GM12873 (cell line): ENCODE measurements around the gene CDC16.

ENCODE experiments used
- TF ChIP-seq, protein P1 (sequence below): IDR thresholded peaks from 2 replicates; pipeline ENCODE4 v1.5.1; 2012; ENCODE audit warnings: low read depth, mild to moderate bottlenecking, moderate library complexity, low read length, control low read depth; ENCODE audit not compliant: insufficient read depth; ENCODE audit errors: missing control alignments

The CDC16 gene

DNA sequence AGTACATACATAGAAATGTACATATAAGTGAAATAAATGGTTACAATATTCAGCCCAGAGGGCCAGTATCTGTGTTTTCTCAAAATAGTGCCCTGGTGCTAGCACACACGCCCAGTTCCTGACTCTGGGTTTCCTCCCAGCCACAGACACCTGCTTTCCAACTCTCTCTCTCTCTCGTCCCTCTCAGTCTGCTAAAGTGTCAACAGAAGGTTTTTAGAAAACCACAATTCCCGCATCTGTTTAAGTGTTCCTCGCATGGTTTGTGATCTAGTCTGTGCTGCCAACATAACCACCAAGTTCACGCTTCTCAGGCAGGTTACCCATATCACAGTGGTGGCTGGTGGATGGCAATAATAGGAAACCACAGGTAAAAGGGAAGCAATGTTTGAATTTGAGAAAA is 28.9 kb downstream of the CDC16 start:
- TF ChIP-seq, protein P1, sequence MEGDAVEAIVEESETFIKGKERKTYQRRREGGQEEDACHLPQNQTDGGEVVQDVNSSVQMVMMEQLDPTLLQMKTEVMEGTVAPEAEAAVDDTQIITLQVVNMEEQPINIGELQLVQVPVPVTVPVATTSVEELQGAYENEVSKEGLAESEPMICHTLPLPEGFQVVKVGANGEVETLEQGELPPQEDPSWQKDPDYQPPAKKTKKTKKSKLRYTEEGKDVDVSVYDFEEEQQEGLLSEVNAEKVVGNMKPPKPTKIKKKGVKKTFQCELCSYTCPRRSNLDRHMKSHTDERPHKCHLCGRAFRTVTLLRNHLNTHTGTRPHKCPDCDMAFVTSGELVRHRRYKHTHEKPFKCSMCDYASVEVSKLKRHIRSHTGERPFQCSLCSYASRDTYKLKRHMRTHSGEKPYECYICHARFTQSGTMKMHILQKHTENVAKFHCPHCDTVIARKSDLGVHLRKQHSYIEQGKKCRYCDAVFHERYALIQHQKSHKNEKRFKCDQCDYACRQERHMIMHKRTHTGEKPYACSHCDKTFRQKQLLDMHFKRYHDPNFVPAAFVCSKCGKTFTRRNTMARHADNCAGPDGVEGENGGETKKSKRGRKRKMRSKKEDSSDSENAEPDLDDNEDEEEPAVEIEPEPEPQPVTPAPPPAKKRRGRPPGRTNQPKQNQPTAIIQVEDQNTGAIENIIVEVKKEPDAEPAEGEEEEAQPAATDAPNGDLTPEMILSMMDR: no peak

DNA sequence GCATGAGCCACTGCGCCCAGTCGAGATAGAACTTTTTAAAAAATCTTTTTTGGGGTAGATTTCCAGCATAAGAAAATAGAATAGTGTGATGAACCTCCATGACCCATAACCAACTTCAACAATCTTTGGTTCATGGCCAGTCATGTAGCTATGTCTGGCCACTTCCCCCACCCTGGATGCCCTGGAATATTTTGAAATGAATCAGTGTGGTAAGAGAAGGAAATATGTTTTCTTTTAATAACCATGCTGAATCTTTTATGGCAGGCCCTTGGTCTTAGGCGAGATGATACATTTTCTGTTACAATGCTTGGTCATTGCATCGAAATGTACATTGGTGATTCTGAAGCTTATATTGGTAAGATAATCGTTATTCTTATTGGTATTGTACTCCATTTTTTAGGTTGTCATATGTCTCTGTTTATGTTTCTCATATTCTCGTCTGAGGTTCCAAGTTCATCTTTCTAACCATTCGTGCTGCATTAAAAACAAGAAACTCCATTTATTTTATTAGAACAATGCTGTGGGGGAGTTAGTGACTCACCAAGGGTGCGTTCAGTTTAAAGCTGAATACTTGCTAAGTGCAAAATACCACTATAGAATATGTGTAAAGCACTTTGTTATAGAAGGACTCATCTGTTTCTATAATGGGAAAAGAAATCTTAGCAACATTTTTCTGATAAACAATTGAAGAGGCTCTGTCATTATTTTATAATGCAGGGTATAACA is 30.4 kb downstream of the CDC16 start:
- TF ChIP-seq, protein P1: no peak

GRCh38 chr13:114266241-114266640 is 31.5 kb downstream of the CDC16 start:
- TF ChIP-seq, protein P1: no peak

DNA sequence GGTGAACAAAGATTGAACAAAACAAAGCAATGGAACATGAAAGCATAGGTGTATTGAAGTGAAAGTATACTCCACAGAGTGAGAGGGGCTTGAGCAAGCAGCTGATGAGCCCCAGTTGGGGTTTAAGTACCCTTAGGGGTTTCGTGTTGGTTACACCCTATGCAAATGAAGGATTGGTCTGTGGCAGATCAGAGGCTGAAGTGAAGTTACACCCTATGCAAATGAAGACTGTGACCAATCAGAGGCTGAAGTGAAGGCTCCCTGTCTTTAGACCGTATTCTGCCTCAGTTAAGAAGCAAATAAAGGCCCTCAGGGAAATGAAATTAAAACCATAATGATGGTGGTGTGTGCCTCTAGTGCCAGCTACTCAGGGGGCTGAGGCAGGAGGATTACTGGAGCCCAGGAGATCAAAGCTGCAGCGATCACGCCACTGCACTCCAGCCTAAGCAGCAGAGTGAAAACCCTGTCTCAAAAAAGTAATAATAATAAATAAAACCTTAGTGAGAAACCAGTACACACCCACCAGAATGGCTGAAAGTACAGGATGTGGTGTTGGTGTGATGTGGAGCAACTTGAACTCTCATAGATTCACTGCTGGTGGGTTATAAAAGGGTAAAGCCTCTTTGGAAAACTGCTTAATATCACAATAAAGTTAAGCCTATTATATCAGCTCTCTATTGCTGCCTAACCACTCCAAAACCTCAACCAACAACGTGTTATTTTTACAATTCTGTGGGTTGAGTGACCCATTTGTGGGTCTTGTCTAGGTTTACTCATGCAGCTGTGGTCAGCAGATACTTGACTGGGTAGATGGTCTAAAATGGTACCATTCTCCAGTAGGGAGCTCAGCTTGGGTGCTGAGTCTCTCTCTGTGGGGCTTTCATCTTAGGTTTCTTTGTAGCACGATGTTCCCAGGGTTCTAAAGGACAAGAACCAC is 33.9 kb downstream of the CDC16 start:
- TF ChIP-seq, protein P1: no peak

DNA sequence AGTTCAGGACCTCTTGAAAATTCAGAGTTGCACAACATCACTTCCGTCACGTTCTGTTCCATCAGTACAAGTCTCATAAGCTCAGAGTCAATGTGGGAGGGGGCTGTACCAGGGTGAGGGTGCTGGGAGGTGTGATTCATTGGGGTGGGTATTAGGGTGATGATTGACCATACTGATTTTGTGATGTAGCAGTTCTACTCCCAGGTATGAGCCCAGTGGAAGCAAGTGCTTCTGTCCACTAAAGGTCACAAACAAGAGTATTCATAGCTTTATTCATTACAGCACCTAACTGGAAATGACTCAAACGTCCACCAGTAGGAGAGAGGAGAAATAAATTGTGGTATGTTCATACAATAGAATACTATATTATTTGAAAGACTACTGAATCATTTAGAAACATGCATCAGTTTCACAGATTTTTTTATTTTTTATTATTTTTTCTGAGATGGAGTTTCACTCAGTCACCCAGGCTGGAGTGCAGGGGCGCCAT is 34.6 kb downstream of the CDC16 start:
- TF ChIP-seq, protein P1: no peak

DNA sequence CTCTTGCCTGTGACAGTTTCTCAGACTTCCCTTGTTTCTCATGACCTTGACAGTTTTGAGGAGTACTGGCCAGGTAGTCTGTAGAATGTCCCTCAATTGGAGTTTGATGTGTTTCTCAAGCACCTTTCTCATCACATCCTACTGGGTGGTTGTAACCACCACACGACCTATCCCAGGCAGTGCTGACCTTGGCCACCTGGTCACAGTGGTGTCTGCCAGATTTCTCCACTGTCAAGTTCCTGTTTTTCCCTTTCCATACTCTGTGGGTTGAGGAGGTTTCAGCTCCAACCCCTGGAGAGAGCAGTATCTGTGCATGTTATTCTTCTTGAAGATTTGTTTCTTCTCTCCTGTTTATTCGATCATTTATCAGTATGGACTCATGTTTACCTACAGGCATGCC is 38.3 kb downstream of the CDC16 start:
- TF ChIP-seq, protein P1: no peak

DNA sequence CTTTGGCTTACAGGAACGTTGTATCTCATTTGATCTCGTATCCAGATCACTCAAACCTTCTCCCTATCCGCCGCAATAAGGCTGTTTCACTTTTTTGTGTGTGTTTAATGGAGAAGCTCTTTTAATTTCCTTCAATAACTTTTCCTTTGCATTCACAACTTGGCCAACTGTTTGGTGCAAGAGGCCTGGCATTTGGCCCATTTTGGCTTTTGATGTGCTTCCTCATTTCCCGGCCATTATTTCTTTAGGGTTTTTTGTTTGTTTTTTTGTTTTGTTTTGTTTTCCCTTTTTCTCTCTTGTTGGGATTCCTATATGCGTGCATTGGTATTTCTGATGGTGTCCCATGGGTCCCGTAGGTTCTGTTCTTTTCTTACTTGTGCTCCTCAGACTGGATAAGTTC is 40.6 kb downstream of the CDC16 start:
- TF ChIP-seq, protein P1: no peak
